GM23338 (cell line): ENCODE measurements around the gene CSNK1A1. TPM values are rescaled to one million over a fixed set of nuclear protein-coding genes. Genes with fewer than 3 reads are reported as not detected.

Source experiments
- ATAC-seq: fragments of 200-7000 bp; cut with Tn5 transposase; 3 replicates; pipeline ENCODE4 v1.9.1; 2020
- DNase-seq: peaks from one replicate; pipeline ENCODE4 v3.0.0-alpha.2; 2015; ENCODE audit warnings: low spot score
- H2AFZ ChIP-seq: fragments of 200-600 bp; sonication (generic); 2 replicates; pipeline ENCODE4 v1.8.0; 2016; ENCODE audit warnings: antibody characterized with exemption, mild to moderate bottlenecking, moderate library complexity
- H3F3A ChIP-seq: fragments of 200-600 bp; sonication (generic); replicated peaks from 2 replicates; pipeline ENCODE4 v1.8.0; 2017; ENCODE audit warnings: antibody characterized with exemption, mixed run types, low read depth
- H3K27ac ChIP-seq: fragments of 200-600 bp; sonication (generic); 2 replicates; pipeline ENCODE4 v1.6.1; 2016; ENCODE audit warnings: low read depth
- H3K27me3 ChIP-seq: fragments of 200-600 bp; sonication (generic); 2 replicates; pipeline ENCODE4 v1.8.0; 2016; ENCODE audit warnings: mild to moderate bottlenecking, mixed run types, moderate library complexity; ENCODE audit not compliant: insufficient read depth
- H3K36me3 ChIP-seq: fragments of 200-600 bp; sonication (generic); 2 replicates; pipeline ENCODE4 v1.8.0; 2016; ENCODE audit warnings: mild to moderate bottlenecking; ENCODE audit not compliant: insufficient read depth
- H3K4me1 ChIP-seq: fragments of 200-600 bp; sonication (generic); 2 replicates; pipeline ENCODE4 v1.8.0; 2016; ENCODE audit warnings: mild to moderate bottlenecking, moderate library complexity; ENCODE audit not compliant: insufficient read depth
- H3K4me2 ChIP-seq: fragments of 200-600 bp; sonication (generic); 2 replicates; pipeline ENCODE4 v1.7.1; 2017; ENCODE audit warnings: mixed run types
- H3K4me3 ChIP-seq: fragments of 200-600 bp; sonication (generic); 2 replicates; pipeline ENCODE4 v1.6.1; 2016; ENCODE audit warnings: mixed run types
- H3K79me2 ChIP-seq: fragments of 200-600 bp; sonication (generic); replicated peaks from 2 replicates; pipeline ENCODE4 v1.8.0; 2017; ENCODE audit warnings: mild to moderate bottlenecking; ENCODE audit not compliant: insufficient read depth
- H3K9me2 ChIP-seq: fragments of 200-600 bp; sonication (generic); 2 replicates; pipeline ENCODE4 v1.8.0; 2017; ENCODE audit not compliant: insufficient read depth
- H4K20me1 ChIP-seq: fragments of 200-600 bp; sonication (generic); replicated peaks from 2 replicates; pipeline ENCODE4 v1.8.0; 2017; ENCODE audit warnings: mild to moderate bottlenecking; ENCODE audit not compliant: insufficient read depth
- H3K27ac Mint-ChIP-seq: 2 replicates; pipeline ENCODE4 v1.8.0; 2020; ENCODE audit warnings: inconsistent platforms, mild to moderate bottlenecking, moderate library complexity, mixed read lengths
- H3K27me3 Mint-ChIP-seq: 3 replicates; pipeline ENCODE4 v1.8.0; 2022; ENCODE audit warnings: low read depth, mild to moderate bottlenecking, moderate library complexity, mixed read lengths, inconsistent platforms; ENCODE audit not compliant: insufficient read depth, poor library complexity
- H3K36me3 Mint-ChIP-seq: 3 replicates; pipeline ENCODE4 v1.8.0; 2021; ENCODE audit warnings: low read depth, mild to moderate bottlenecking, inconsistent platforms, moderate library complexity, mixed read lengths
- H3K4me1 Mint-ChIP-seq: 3 replicates; pipeline ENCODE4 v1.8.0; 2020; ENCODE audit warnings: mild to moderate bottlenecking, inconsistent platforms, mixed read lengths
- H3K4me3 Mint-ChIP-seq: 3 replicates; pipeline ENCODE4 v1.8.0; 2021; ENCODE audit warnings: moderate library complexity, mild to moderate bottlenecking, inconsistent platforms, mixed read lengths
- H3K9me3 Mint-ChIP-seq: 3 replicates; pipeline ENCODE4 v1.8.0; 2020; ENCODE audit warnings: moderate library complexity, mild to moderate bottlenecking, inconsistent platforms, mixed read lengths
- NANOG ChIP-seq: IDR thresholded peaks from 2 replicates; pipeline ENCODE4 v1.6.1; 2016; ENCODE audit warnings: antibody characterized with exemption, borderline replicate concordance
- POLR2AphosphoS5 ChIP-seq: IDR thresholded peaks from 2 replicates; pipeline ENCODE4 v1.6.1; 2016; ENCODE audit warnings: antibody characterized with exemption, low read depth
- polyA plus RNA-seq: library from polyadenylated mRNA; unstranded; fragments of >200 nt; fragmentation: Nextera tagmentation; extraction: Ambion mirVana; gene quantifications from 2 replicates; pipeline ENCODE4 v1.2.1, GENCODE V29; 2016
- total RNA-seq: library from RNA; depleted of rRNA; stranded (reverse); fragments of >200 nt; shearing (Covaris generic); gene quantifications from 2 replicates; pipeline ENCODE4 v1.2.3, GENCODE V29; 2014
- TF ChIP-seq, protein P1 (sequence below): IDR thresholded peaks from 2 replicates; pipeline ENCODE4 v1.6.1; 2016; ENCODE audit warnings: antibody characterized with exemption
- TF ChIP-seq, protein P2 (sequence below), 2 experiments: fragments of 200-600 bp in 1 of 2; sonication (generic) in 1 of 2; conservative IDR thresholded peaks; 2 replicates each; pipeline versions ENCODE4 v1.5.1 to v1.6.1; 2016 to 2017; ENCODE audit warnings: antibody characterized with exemption in 2 of 2, low read depth in 2 of 2, mild to moderate bottlenecking in 2 of 2, moderate library complexity in 1 of 2
- TF ChIP-seq, protein P3 (sequence below): fragments of 250-450 bp; sonication (Bioruptor Pico); IDR thresholded peaks from 2 replicates; pipeline ENCODE4 v1.5.0; 2020; ENCODE audit warnings: mild to moderate bottlenecking, moderate library complexity
- TF ChIP-seq, protein P4 (sequence below): IDR thresholded peaks from one replicate; pipeline ENCODE4 v1.6.1; 2018; ENCODE audit warnings: antibody characterized with exemption; ENCODE audit not compliant: unreplicated experiment

Gene CSNK1A1
- total and polyA plus RNA-seq, 2 experiments from 2014 or later: 110 to 233 TPM

DNA sequence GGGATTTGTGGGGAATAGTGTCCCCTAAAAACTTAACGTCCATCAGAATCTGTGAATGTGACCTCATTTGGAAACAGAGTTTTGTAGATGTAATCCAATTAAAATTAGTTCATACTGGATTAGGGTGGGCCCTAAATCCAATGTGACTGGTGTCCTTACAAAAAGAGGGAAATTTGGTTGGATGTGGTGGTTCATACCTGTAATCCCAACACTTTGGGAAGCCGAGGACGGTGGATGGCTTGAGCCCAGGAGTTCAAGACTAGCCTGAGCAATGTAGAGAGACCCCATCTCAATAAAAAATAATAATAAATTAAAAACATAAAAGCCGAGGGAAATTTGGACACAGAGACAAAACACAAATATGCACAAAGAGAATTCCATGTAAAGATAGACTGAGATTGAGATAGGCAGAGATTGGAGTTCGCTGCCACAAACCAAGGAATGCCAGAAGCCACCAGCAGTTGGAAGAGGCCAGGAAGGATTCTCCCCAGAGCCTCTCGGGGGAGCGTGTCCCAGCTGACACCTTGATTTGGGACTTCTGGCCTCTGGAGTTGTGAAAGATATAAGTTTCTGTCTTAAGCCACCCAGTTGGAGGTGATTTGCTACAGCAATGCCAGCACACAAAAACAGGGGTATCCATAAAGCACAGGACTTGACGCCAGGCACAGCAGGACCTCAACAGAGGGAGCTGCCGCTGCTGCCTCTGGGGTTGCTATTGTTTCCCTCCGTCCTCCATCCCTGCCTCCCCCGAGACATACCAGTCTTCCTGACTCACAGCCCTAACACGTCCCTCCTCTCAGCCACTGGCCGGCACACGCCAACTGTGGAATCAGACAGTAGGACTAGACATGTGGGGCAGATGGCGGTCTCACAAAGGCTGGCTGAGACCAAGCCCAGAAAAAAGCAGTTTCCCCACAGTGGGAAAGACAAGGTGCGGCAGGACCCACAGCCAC lies 98.3 kb downstream of the CSNK1A1 start (continued):
- TF ChIP-seq, protein P1, sequence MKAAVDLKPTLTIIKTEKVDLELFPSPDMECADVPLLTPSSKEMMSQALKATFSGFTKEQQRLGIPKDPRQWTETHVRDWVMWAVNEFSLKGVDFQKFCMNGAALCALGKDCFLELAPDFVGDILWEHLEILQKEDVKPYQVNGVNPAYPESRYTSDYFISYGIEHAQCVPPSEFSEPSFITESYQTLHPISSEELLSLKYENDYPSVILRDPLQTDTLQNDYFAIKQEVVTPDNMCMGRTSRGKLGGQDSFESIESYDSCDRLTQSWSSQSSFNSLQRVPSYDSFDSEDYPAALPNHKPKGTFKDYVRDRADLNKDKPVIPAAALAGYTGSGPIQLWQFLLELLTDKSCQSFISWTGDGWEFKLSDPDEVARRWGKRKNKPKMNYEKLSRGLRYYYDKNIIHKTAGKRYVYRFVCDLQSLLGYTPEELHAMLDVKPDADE: no peak

DNA sequence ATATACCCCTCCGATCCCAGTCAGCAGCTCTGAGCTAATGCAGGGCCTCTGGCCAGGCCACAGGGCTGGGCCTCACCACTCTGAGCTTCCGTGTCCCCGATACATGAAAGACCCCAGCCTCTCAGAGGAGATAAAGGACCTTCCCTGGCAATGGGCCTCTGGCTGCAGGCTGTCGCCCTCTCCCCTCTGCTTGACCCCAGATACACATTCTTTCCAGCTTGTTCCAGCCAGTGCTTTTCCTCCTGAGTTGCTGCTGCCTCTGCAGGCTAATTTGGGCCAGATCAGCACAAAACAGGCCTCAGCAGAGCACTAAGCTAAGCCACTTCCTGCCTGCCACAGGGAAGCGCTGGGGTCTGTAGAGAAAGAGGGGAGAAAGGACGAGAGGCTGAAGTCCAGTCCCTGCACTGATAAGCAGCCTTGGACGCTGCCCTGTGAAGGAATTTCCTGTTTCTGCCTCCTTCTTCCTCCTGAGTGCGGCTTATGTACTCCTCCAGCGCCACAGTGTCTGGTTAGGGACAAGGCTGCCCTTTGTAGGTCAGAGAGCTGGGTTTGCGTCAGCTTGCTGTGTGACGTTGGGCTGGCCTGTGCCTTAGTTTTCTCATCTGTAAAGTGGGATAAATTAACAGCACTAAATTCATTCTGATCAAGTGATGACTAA lies 99.1 kb downstream of the CSNK1A1 start:
- Histone ChIP-seq H4K20me1 (no peaks in the 10 kb centered on the region), H3K4me1 (peaks cover 13% of the 10 kb centered on the region), H3K79me2 (no peaks in the 10 kb centered on the region), H3K27ac (peak overlapping the region; percentile 56), H3K4me2 (no peak overlapping the region), H3K36me3 (no peaks in the 10 kb centered on the region), H3K9me2 (no peaks in the 10 kb centered on the region), H3K27me3 (no peaks in the 10 kb centered on the region), H2AFZ (peak overlapping the region; percentile 96), H3F3A (0 out of 2 replicates have a peak, but pooled peaks cover 4% of the 10 kb centered on the region), H3K4me3 (no peak overlapping the region)
- H3K4me3 Mint-ChIP-seq: no peak overlapping the region
- peak; percentile 63 for DNase-seq
- H3K4me1 Mint-ChIP-seq: peaks cover 29% of the 10 kb centered on the region
- H3K9me3 Mint-ChIP-seq: no peaks in the 10 kb centered on the region
- H3K27ac Mint-ChIP-seq: peak overlapping the region; percentile 47
- no peaks in the 10 kb centered on the region for H3K36me3 Mint-ChIP-seq
- TF ChIP-seq, protein P2, sequence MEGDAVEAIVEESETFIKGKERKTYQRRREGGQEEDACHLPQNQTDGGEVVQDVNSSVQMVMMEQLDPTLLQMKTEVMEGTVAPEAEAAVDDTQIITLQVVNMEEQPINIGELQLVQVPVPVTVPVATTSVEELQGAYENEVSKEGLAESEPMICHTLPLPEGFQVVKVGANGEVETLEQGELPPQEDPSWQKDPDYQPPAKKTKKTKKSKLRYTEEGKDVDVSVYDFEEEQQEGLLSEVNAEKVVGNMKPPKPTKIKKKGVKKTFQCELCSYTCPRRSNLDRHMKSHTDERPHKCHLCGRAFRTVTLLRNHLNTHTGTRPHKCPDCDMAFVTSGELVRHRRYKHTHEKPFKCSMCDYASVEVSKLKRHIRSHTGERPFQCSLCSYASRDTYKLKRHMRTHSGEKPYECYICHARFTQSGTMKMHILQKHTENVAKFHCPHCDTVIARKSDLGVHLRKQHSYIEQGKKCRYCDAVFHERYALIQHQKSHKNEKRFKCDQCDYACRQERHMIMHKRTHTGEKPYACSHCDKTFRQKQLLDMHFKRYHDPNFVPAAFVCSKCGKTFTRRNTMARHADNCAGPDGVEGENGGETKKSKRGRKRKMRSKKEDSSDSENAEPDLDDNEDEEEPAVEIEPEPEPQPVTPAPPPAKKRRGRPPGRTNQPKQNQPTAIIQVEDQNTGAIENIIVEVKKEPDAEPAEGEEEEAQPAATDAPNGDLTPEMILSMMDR (conservative IDR thresholded peaks at IDR 0.05; ENCODE audit: low read depth in 2 of 2): peak in 1 of 2 experiments; percentile 4; a peak in 1 of 4 replicates
- TF ChIP-seq POLR2AphosphoS5 (no peak), NANOG (no peak)
- TF ChIP-seq, protein P3, sequence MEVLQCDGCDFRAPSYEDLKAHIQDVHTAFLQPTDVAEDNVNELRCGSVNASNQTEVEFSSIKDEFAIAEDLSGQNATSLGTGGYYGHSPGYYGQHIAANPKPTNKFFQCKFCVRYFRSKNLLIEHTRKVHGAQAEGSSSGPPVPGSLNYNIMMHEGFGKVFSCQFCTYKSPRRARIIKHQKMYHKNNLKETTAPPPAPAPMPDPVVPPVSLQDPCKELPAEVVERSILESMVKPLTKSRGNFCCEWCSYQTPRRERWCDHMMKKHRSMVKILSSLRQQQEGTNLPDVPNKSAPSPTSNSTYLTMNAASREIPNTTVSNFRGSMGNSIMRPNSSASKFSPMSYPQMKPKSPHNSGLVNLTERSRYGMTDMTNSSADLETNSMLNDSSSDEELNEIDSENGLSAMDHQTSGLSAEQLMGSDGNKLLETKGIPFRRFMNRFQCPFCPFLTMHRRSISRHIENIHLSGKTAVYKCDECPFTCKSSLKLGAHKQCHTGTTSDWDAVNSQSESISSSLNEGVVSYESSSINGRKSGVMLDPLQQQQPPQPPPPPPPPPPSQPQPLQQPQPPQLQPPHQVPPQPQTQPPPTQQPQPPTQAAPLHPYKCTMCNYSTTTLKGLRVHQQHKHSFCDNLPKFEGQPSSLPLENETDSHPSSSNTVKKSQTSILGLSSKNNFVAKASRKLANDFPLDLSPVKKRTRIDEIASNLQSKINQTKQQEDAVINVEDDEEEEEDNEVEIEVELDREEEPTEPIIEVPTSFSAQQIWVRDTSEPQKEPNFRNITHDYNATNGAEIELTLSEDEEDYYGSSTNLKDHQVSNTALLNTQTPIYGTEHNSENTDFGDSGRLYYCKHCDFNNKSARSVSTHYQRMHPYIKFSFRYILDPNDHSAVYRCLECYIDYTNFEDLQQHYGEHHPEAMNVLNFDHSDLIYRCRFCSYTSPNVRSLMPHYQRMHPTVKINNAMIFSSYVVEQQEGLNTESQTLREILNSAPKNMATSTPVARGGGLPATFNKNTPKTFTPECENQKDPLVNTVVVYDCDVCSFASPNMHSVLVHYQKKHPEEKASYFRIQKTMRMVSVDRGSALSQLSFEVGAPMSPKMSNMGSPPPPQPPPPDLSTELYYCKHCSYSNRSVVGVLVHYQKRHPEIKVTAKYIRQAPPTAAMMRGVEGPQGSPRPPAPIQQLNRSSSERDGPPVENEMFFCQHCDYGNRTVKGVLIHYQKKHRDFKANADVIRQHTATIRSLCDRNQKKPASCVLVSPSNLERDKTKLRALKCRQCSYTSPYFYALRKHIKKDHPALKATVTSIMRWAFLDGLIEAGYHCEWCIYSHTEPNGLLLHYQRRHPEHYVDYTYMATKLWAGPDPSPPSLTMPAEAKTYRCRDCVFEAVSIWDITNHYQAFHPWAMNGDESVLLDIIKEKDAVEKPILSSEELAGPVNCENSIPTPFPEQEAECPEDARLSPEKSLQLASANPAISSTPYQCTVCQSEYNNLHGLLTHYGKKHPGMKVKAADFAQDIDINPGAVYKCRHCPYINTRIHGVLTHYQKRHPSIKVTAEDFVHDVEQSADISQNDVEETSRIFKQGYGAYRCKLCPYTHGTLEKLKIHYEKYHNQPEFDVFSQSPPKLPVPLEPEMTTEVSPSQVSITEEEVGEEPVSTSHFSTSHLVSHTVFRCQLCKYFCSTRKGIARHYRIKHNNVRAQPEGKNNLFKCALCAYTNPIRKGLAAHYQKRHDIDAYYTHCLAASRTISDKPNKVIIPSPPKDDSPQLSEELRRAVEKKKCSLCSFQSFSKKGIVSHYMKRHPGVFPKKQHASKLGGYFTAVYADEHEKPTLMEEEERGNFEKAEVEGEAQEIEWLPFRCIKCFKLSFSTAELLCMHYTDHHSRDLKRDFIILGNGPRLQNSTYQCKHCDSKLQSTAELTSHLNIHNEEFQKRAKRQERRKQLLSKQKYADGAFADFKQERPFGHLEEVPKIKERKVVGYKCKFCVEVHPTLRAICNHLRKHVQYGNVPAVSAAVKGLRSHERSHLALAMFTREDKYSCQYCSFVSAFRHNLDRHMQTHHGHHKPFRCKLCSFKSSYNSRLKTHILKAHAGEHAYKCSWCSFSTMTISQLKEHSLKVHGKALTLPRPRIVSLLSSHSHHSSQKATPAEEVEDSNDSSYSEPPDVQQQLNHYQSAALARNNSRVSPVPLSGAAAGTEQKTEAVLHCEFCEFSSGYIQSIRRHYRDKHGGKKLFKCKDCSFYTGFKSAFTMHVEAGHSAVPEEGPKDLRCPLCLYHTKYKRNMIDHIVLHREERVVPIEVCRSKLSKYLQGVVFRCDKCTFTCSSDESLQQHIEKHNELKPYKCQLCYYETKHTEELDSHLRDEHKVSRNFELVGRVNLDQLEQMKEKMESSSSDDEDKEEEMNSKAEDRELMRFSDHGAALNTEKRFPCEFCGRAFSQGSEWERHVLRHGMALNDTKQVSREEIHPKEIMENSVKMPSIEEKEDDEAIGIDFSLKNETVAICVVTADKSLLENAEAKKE: no peak
- TF ChIP-seq, protein P4, sequence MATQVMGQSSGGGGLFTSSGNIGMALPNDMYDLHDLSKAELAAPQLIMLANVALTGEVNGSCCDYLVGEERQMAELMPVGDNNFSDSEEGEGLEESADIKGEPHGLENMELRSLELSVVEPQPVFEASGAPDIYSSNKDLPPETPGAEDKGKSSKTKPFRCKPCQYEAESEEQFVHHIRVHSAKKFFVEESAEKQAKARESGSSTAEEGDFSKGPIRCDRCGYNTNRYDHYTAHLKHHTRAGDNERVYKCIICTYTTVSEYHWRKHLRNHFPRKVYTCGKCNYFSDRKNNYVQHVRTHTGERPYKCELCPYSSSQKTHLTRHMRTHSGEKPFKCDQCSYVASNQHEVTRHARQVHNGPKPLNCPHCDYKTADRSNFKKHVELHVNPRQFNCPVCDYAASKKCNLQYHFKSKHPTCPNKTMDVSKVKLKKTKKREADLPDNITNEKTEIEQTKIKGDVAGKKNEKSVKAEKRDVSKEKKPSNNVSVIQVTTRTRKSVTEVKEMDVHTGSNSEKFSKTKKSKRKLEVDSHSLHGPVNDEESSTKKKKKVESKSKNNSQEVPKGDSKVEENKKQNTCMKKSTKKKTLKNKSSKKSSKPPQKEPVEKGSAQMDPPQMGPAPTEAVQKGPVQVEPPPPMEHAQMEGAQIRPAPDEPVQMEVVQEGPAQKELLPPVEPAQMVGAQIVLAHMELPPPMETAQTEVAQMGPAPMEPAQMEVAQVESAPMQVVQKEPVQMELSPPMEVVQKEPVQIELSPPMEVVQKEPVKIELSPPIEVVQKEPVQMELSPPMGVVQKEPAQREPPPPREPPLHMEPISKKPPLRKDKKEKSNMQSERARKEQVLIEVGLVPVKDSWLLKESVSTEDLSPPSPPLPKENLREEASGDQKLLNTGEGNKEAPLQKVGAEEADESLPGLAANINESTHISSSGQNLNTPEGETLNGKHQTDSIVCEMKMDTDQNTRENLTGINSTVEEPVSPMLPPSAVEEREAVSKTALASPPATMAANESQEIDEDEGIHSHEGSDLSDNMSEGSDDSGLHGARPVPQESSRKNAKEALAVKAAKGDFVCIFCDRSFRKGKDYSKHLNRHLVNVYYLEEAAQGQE: no peak
- TF ChIP-seq, protein P1: no peak
- peak; percentile 51 for ATAC-seq
- peaks cover 16% of the 10 kb centered on the region for H3K27me3 Mint-ChIP-seq
